NCI-H82 (cell line): ENCODE data around the gene SLC22A17.
A peak's percentile ranks its signal among the peaks of the same experiment; 100 is the strongest.
"Not testable (repeated sequence)": the region's sequence is repeated elsewhere in the genome, so short reads cannot be mapped to it uniquely, and the experiment has no call there.

Experiments used
- DNase-seq: peaks from one replicate; lab custom pipeline; 2025; lab: John Stamatoyannopoulos, UW

Gene SLC22A17

DNA sequence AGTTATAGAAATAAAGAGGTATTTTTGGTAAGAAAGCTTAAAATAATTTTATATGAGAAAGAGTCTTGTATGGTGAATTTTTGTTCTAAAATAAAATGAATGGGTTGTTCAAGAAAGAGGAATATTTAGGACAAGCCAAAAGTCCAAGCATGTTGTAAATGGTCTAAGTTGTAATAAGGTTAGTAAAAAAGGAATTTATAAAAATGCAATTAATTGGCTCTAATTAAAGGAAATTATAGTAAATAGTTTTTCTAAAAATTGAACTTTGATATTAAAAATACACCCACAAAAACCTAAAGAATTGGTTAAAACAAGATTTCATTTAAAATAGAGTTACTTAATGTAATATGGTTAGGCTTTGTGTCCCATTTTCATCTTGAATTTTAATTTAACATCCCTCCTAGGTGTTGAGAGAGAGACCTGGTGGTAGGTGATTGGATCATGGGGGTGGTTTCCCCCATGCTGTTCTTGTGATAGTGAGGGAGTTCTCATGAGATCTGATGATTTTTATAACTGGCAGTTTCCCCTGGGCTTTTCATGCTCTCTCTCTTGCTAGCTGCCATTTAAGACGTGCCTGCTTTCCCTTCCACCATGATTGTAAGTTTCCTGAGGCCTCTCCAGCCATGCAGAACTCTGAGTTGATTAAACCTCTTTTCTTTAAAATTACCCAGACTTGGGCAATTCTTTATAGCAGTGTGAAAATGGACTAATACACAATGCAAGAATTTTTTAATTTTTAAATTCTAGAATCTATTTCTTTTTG, 13.0 kb downstream of the SLC22A17 start:
- no peak for DNase-seq

DNA sequence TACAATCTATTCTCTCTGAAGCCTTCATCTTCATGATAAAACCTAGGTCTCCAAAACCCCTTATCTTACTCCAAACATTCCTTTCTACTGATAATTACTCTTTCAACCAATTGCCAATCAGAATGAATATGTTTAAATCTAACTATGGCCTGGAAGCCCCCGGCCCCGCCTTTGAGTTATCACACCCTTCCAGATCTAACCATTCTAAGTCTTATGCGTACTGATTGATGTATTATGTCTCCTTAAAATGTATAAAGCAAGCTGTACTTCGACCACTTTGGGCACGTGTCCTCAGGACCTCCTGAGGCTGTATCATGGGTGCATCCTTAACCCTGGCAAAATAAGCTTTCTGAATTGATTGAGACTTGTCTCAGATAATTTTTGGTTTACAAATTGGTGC, 17.1 kb downstream of the SLC22A17 start:
- DNase-seq = no peak

GRCh38 chr14:23327947-23328744, 24.5 kb downstream of the SLC22A17 start:
- DNase-seq = peak; percentile 100

DNA sequence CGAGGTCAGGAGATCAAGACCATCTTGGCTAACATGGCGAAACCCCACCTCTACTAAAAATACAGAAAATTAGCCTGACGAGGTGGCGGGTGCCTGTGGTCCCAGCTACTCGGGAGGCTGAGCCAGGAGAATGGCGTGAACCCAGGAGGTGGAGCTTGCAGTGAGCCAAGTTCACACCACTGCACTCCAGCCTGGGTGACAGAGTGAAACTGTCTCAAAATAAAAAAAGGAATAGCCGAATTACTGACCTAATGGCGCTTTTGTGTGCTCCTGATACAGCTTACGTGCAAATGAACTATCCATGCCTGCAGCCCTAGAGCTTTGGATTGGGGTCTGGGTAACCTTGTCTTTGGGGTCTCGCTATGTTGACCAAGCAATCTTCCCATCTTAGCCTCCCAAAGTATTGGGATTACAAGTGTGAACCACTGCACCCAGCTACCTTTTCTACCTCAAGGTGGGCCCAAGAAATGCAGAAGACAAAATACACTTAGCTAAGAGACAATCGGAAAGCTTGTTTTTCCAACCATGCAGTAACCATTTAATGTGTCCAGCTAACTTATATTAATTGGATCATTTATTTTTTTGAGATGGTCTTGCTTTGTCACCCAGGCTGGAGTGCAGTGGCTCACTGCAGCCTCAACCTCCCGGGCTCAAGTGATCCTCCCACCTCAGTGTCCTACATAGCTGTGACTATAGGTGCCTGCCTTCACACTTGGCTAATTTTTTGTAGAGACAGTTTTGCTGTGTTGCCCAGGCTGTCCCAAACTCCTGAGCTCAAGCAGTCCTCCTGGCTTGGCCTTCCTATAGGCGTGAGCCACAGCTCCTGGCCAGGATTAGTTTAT, 26.0 kb downstream of the SLC22A17 start:
- peak; percentile 79 for DNase-seq

DNA sequence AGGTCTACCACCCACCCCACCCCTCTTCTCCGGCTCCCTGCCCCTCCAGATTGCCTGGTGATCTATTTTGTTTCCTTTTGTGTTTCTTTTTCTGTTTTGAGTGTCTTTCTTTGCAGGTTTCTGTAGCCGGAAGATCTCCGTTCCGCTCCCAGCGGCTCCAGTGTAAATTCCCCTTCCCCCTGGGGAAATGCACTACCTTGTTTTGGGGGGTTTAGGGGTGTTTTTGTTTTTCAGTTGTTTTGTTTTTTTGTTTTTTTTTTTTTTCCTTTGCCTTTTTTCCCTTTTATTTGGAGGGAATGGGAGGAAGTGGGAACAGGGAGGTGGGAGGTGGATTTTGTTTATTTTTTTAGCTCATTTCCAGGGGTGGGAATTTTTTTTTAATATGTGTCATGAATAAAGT, 26.9 kb downstream of the SLC22A17 start:
- DNase-seq = not testable (repeated sequence)

GRCh38 chr14:23324993-23325392, 27.7 kb downstream of the SLC22A17 start:
- no peak for DNase-seq

- no peak for DNase-seq
Observed at GRCh38 chr14:23324455-23324846, 28.2 kb downstream of the SLC22A17 start.

- no peak for DNase-seq
Observed at GRCh38 chr14:23323838-23324454, 28.7 kb downstream of the SLC22A17 start.

- DNase-seq = no peak
Observed at GRCh38 chr14:23322568-23323517, 29.8 kb downstream of the SLC22A17 start.

DNA sequence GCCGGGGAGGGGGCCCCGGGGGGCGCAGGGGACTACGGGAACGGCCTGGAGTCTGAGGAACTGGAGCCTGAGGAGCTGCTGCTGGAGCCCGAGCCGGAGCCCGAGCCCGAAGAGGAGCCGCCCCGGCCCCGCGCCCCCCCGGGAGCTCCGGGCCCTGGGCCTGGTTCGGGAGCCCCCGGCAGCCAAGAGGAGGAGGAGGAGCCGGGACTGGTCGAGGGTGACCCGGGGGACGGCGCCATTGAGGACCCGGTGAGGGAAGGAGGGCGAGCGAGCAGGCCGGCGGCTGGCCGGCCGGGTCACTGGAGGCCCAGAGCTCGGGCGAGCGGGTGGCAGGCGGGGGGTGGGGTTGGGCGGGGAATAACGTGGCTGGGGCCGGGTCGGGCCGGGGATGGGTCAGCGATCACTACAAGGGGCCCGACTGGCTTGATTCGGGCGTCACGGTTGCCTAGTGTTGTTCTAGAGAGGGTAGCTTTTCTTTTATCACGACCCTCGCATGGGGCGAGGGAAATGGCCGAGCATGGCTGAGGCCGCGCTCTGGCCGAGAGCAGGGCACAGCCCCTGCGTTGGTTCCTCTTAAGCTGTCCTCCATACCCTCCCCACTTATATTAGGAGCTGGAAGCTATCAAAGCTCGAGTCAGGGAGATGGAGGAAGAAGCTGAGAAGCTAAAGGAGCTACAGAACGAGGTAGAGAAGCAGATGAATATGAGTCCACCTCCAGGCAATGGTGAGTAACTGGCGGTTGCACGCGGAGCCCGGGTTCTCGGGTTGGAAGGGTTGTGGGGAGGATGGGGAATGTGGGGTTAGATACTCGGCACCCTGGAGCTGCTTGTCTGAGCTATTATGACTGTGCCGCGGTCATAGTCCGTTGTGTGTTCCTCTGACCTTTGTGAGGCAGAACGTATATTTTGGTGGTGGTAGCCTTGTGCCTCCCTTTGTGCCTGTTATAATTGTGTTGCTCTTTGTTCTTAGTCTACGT, 30.8 kb downstream of the SLC22A17 start:
- peak; percentile 90 for DNase-seq

DNA sequence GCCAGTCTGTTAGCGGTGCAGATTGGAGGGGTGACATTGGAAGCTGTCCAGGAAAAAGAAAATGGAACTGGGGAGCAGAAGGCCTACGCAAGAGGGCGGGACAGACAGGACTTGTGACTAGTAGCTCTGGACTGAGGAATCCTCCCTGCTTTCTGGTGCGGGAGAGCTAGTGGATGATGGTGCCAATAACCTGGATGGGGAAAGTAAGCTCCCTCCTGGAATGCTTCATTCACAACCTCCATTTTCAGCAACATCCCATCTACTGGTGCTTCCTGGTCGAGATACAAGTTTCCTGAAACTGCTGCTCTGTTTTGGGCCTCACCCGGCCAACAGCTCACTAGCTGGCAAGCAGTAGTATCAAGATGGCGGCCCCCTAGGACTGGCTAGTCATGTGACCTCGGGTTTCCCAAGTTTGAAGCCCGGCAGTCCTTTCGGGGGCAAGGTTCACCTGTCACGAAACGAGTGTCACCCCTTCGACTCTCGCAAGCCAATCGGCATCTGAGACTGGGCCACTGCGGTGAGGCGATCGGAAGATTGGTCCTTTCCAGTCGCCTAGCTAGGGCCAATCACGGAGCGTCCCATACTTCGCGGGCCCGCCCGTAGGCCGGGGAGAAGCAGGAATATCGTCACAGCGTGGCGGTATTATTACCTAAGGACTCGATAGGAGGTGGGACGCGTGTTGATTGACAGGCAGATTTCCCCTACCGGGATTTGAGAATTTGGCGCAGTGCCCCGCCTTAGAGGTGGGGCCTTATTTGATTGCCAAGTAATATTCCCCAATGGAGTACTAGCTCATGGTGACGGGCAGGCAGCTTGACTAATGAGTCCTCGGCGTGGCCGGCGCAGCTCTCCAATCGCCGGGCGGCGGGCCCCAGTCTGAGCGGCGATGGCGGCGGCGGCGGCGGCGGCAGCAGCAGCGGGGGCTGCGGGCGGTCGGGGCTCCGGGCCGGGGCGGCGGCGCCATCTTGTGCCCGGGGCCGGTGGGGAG, 31.8 kb downstream of the SLC22A17 start, which contains the start of gene PABPN1:
Gene PABPN1, plus strand, starts transcription at position 874 of the 988 bp plus-strand sequence. Its CDS starts 13 bp downstream, at position 887.
- peak; percentile 100 for DNase-seq

- no peak for DNase-seq
Observed at GRCh38 chr14:23319746-23320583, 32.7 kb downstream of the SLC22A17 start.

GRCh38 chr14:23316300-23316699, 36.4 kb downstream of the SLC22A17 start:
- DNase-seq = no peak

DNA sequence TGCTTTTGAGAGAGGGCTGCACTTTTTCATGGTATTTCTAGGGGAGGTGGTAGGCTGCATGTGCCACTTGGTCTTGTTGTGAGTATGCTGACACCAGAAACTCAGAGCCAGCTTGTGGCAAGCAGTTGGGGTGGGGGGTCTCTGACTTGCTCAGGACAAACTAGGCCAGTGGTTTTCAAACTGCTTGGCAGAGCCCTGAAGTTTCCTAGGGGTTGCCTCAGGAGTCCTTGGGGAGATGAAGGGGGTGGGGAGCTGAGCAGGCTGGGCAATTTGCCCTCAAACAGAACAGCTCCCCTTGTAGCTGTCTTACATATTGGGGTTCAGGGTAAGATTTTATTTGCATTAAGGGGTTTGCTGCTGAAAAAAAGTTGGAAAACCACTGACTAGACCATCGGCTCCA, 42.1 kb downstream of the SLC22A17 start:
- no peak for DNase-seq

DNA sequence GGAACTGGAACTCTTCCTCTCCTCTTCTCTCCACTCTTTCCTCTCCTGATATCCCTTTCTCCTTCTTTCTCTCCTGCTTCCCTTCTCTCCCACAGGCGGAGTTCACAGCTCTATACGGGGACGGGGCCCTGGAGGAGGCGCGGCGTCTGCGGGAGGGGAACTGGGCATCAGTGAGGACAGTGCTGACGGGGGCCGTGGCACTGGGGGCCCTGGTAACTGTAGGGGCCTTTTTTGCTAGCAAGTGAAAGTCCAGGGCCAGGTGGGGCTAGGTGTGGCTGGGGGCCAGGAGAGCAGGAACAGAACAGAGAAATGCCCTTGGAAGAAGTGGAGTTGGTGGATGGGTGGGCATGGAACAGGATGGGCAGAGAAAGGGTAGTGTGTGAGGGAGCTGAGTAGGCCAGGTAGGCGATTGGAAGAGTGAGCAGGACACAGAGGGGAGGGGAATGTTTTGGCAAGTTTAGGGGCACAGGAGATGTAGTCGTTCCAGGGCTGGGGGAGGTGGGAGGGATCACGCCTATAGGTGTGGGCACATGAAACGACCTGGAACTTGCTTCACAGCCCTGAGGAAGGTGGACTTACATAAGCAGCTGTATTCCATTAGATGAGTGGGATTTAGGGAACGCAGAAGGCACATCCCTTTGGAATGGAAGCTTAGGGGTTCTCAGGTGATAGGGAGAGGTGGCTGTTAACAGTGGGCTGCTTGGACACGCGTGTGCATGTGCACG, 43.8 kb downstream of the SLC22A17 start:
- no peak for DNase-seq
